ENCODE measurements around the gene ZBED1. TPM values are rescaled to one million over a fixed set of nuclear protein-coding genes. Genes with fewer than 3 reads are reported as not detected.

ZBED1 gene
- total RNA-seq, 1 donor from 2014 or later = 25.6 TPM

DNA sequence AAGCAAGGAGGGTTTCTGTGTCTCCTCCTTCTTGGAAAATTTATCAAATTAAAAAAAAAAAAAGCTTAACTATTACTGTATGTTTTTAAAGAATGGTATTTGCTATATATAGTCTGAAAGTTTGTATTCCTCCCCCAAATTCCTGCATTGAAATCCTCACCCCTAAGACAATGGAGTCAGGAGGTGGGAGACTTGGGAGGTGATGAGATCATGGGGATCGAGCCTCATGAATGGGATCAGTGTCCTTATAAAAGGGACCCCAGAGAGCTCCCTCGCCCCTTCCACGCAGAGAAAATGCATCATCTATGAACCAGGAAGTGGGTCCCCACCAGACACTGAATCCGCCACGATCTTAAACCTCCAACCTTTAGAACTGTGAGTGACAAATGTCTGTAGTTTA, 50.1 kb downstream of the ZBED1 start:
- Histone ChIP-seq H3K36me3 (ENCODE audit: control insufficient read depth in 3 of 3, insufficient read depth in 3 of 3, low read length in 3 of 3) (peaks cover 0 to 5% (median 2%) of the 10 kb centered on the region in 3 donors), H3K4me1 (ENCODE audit: control insufficient read depth in 3 of 3, insufficient read depth in 3 of 3, low read length in 3 of 3) (peaks cover 0 to 6% (median 0%) of the 10 kb centered on the region in 3 donors), H3K9ac (ENCODE audit: low read depth in 1 of 3, low read length in 3 of 3) (no peak overlapping the region), H3K4me3 (ENCODE audit: low read length in 3 of 3) (no peak overlapping the region), H3K27ac (ENCODE audit: low read depth, low read length) (no peak overlapping the region), H3K27me3 (ENCODE audit: control insufficient read depth in 3 of 3, insufficient read depth in 3 of 3, low read length in 3 of 3) (no peaks in the 10 kb centered on the region), H3K9me3 (ENCODE audit: control insufficient read depth in 3 of 3, low read length in 3 of 3) (no peaks in the 10 kb centered on the region)

DNA sequence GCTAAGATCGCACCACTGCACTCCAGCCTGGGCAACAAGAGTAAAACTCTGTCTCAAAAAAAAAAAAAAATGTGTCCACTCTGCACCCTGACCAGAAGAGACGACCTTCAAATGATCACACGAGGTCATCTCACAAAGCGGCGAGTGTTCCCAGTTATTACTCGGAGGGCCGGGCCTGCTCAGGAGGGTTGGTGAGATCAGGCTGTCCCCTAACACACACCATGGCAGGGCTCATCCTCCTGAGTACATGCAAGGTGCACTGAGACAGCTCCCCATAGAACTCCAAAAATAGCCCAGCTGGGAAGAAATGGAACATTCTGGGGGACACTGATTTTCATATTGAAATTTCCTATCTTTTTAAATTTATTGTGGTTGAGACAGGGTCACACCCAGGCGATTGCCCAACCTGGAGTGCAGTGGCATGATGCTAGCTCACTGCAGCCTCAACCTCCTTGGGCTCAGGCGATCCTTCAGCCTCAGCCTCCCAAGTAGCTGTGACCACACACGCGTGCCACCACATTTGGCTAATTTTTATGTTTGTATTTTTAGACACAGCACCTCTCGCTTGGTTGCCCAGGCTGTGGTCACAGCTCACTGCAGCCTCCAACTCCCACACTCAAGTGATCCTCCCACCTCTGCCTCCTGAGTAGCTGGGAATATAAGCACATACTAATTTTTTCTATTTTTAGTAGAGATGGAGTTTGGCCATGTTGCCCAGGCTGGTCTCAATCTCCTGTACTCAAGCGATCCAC, 51.5 kb downstream of the ZBED1 start:
- no peaks in the 10 kb centered on the region for H3K9me3 ChIP-seq (ENCODE audit: control insufficient read depth in 3 of 3, low read length in 3 of 3)
- no peak overlapping the region for H3K9ac ChIP-seq (ENCODE audit: low read depth in 1 of 3, low read length in 3 of 3)
- H3K36me3 ChIP-seq (ENCODE audit: control insufficient read depth in 3 of 3, insufficient read depth in 3 of 3, low read length in 3 of 3) = peaks cover 0 to 5% (median 2%) of the 10 kb centered on the region in 3 donors
- H3K4me3 ChIP-seq (ENCODE audit: low read length in 3 of 3) = no peak overlapping the region
- H3K4me1 ChIP-seq (ENCODE audit: control insufficient read depth in 3 of 3, insufficient read depth in 3 of 3, low read length in 3 of 3) = peaks cover 0 to 6% (median 0%) of the 10 kb centered on the region in 3 donors
- H3K27me3 ChIP-seq (ENCODE audit: control insufficient read depth in 3 of 3, insufficient read depth in 3 of 3, low read length in 3 of 3) = no peaks in the 10 kb centered on the region
- no peak overlapping the region for H3K27ac ChIP-seq (ENCODE audit: low read depth, low read length)

- Histone ChIP-seq H3K4me1 (ENCODE audit: control insufficient read depth in 3 of 3, insufficient read depth in 3 of 3, low read length in 3 of 3) (peaks cover 0 to 6% (median 0%) of the 10 kb centered on the region in 3 donors), H3K27ac (ENCODE audit: low read depth, low read length) (no peak overlapping the region), H3K9ac (ENCODE audit: low read depth in 1 of 3, low read length in 3 of 3) (no peak overlapping the region), H3K27me3 (ENCODE audit: control insufficient read depth in 3 of 3, insufficient read depth in 3 of 3, low read length in 3 of 3) (no peaks in the 10 kb centered on the region), H3K4me3 (ENCODE audit: low read length in 3 of 3) (no peak overlapping the region), H3K9me3 (ENCODE audit: control insufficient read depth in 3 of 3, low read length in 3 of 3) (no peaks in the 10 kb centered on the region), H3K36me3 (ENCODE audit: control insufficient read depth in 3 of 3, insufficient read depth in 3 of 3, low read length in 3 of 3) (peaks cover 0 to 2% (median 2%) of the 10 kb centered on the region in 3 donors)
Measured at GRCh38 chrX:2447484-2447883, 53.3 kb downstream of the ZBED1 start.

DNA sequence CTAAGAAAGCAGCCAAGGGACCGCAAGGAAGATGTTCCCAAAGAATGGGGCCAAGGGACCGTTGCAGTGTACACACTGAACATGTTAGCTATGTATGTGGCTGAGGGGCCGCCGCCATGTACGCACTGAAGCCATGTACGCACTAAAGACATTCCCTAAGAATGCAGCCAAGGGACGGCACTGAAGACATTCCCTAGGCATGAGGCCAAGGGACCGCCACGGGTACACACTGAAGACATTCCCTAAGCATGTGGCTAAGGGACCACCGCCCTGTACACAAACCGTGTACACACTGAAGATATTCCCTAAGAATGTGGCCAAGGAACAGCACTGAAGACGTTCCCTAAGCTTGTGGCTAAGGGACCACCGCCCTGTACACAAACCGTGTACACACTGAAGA, 54.0 kb downstream of the ZBED1 start:
- Histone ChIP-seq H3K4me3 (ENCODE audit: low read length in 3 of 3) (no peak overlapping the region), H3K9ac (ENCODE audit: low read depth in 1 of 3, low read length in 3 of 3) (no peak overlapping the region), H3K9me3 (ENCODE audit: control insufficient read depth in 3 of 3, low read length in 3 of 3) (no peaks in the 10 kb centered on the region), H3K36me3 (ENCODE audit: control insufficient read depth in 3 of 3, insufficient read depth in 3 of 3, low read length in 3 of 3) (peaks cover 0 to 2% (median 0%) of the 10 kb centered on the region in 3 donors), H3K27ac (ENCODE audit: low read depth, low read length) (no peak overlapping the region), H3K27me3 (ENCODE audit: control insufficient read depth in 3 of 3, insufficient read depth in 3 of 3, low read length in 3 of 3) (no peaks in the 10 kb centered on the region), H3K4me1 (ENCODE audit: control insufficient read depth in 3 of 3, insufficient read depth in 3 of 3, low read length in 3 of 3) (peaks cover 0 to 5% (median 0%) of the 10 kb centered on the region in 3 donors)

- H3K9me3 ChIP-seq (ENCODE audit: control insufficient read depth in 3 of 3, low read length in 3 of 3) = no peaks in the 10 kb centered on the region
- no peak overlapping the region for H3K9ac ChIP-seq (ENCODE audit: low read depth in 1 of 3, low read length in 3 of 3)
- no peaks in the 10 kb centered on the region for H3K27me3 ChIP-seq (ENCODE audit: control insufficient read depth in 3 of 3, insufficient read depth in 3 of 3, low read length in 3 of 3)
- no peak overlapping the region for H3K4me3 ChIP-seq (ENCODE audit: low read length in 3 of 3)
- H3K4me1 ChIP-seq (ENCODE audit: control insufficient read depth in 3 of 3, insufficient read depth in 3 of 3, low read length in 3 of 3) = no peaks in the 10 kb centered on the region
- peaks cover 0 to 2% (median 0%) of the 10 kb centered on the region in 3 donors for H3K36me3 ChIP-seq (ENCODE audit: control insufficient read depth in 3 of 3, insufficient read depth in 3 of 3, low read length in 3 of 3)
- H3K27ac ChIP-seq (ENCODE audit: low read depth, low read length) = no peak overlapping the region
Measured at GRCh38 chrX:2445662-2446623, 54.8 kb downstream of the ZBED1 start.

- no peak overlapping the region for H3K27ac ChIP-seq (ENCODE audit: low read depth, low read length)
- no peak overlapping the region for H3K4me3 ChIP-seq (ENCODE audit: low read length in 3 of 3)
- H3K27me3 ChIP-seq (ENCODE audit: control insufficient read depth in 3 of 3, insufficient read depth in 3 of 3, low read length in 3 of 3) = no peaks in the 10 kb centered on the region
- H3K36me3 ChIP-seq (ENCODE audit: control insufficient read depth in 3 of 3, insufficient read depth in 3 of 3, low read length in 3 of 3) = peaks cover 0 to 5% (median 0%) of the 10 kb centered on the region in 3 donors
- H3K4me1 ChIP-seq (ENCODE audit: control insufficient read depth in 3 of 3, insufficient read depth in 3 of 3, low read length in 3 of 3) = no peaks in the 10 kb centered on the region
- H3K9me3 ChIP-seq (ENCODE audit: control insufficient read depth in 3 of 3, low read length in 3 of 3) = no peaks in the 10 kb centered on the region
- no peak overlapping the region for H3K9ac ChIP-seq (ENCODE audit: low read depth in 1 of 3, low read length in 3 of 3)
Measured at GRCh38 chrX:2442694-2443093, 58.1 kb downstream of the ZBED1 start.

DNA sequence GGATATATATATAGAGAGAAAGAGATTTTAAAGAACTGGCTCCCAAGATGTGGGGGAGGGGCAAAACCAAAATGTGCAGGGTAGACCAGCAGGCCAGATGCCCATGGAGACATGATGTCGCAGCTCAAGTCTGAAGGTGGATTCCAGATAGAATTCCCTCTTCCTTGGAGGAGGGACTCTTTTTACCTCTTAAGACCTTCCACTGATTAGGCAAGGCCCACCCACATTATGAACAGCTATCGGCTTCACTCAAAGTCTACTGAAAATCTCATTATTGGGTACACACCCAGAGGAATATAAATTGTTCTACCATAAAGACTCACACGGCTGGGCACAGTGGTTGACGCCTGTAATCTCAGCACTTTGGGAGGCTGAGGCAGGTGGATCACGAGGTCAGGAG, 59.3 kb downstream of the ZBED1 start:
- Histone ChIP-seq H3K4me1 (ENCODE audit: control insufficient read depth in 3 of 3, insufficient read depth in 3 of 3, low read length in 3 of 3) (no peaks in the 10 kb centered on the region), H3K27me3 (ENCODE audit: control insufficient read depth in 3 of 3, insufficient read depth in 3 of 3, low read length in 3 of 3) (no peaks in the 10 kb centered on the region), H3K9me3 (ENCODE audit: control insufficient read depth in 3 of 3, low read length in 3 of 3) (no peaks in the 10 kb centered on the region), H3K4me3 (ENCODE audit: low read length in 3 of 3) (no peak overlapping the region), H3K27ac (ENCODE audit: low read depth, low read length) (no peak overlapping the region), H3K36me3 (ENCODE audit: control insufficient read depth in 3 of 3, insufficient read depth in 3 of 3, low read length in 3 of 3) (peaks cover 0 to 3% (median 0%) of the 10 kb centered on the region in 3 donors), H3K9ac (ENCODE audit: low read depth in 1 of 3, low read length in 3 of 3) (no peak overlapping the region)

- H3K9ac ChIP-seq (ENCODE audit: low read depth in 1 of 3, low read length in 3 of 3) = no peak overlapping the region
- no peaks in the 10 kb centered on the region for H3K4me1 ChIP-seq (ENCODE audit: control insufficient read depth in 3 of 3, insufficient read depth in 3 of 3, low read length in 3 of 3)
- peaks cover 0 to 3% (median 0%) of the 10 kb centered on the region in 3 donors for H3K36me3 ChIP-seq (ENCODE audit: control insufficient read depth in 3 of 3, insufficient read depth in 3 of 3, low read length in 3 of 3)
- no peak overlapping the region for H3K27ac ChIP-seq (ENCODE audit: low read depth, low read length)
- no peaks in the 10 kb centered on the region for H3K27me3 ChIP-seq (ENCODE audit: control insufficient read depth in 3 of 3, insufficient read depth in 3 of 3, low read length in 3 of 3)
- H3K9me3 ChIP-seq (ENCODE audit: control insufficient read depth in 3 of 3, low read length in 3 of 3) = no peaks in the 10 kb centered on the region
- no peak overlapping the region for H3K4me3 ChIP-seq (ENCODE audit: low read length in 3 of 3)
Measured at GRCh38 chrX:2439613-2440012, 61.2 kb downstream of the ZBED1 start.

Measured in skeletal muscle tissue (tissue), 4 donors.